GM19397 (cell line): ENCODE data around the gene NCAM2.

ENCODE experiments used
- ATAC-seq: cut with Tn5 transposase; IDR thresholded peaks from one replicate; pipeline ENCODE4 v1.9.1; 2021; ENCODE audit warnings: mild to moderate bottlenecking, moderate library complexity; ENCODE audit not compliant: unreplicated experiment

Gene NCAM2

GRCh38 chr21:21025742-21026141 is 27.5 kb downstream of the NCAM2 start:
- ATAC-seq, result no peak

- no peak for ATAC-seq
These were observed 30.1 kb downstream of the NCAM2 start for GRCh38 chr21:21028275-21028820.

GRCh38 chr21:21029164-21029563 is 31.0 kb downstream of the NCAM2 start:
- no peak for ATAC-seq

GRCh38 chr21:21030311-21030710 is 32.1 kb downstream of the NCAM2 start:
- ATAC-seq, result no peak

GRCh38 chr21:21034036-21034435 is 35.8 kb downstream of the NCAM2 start:
- ATAC-seq, result no peak

GRCh38 chr21:21039624-21040170 is 41.5 kb downstream of the NCAM2 start:
- no peak for ATAC-seq

- no peak for ATAC-seq
These were observed 47.3 kb downstream of the NCAM2 start for GRCh38 chr21:21045518-21045917.

- no peak for ATAC-seq
These were observed 47.9 kb downstream of the NCAM2 start for GRCh38 chr21:21046063-21046462.

GRCh38 chr21:21051109-21052055 is 53.2 kb downstream of the NCAM2 start:
- no peak for ATAC-seq

GRCh38 chr21:21052672-21053071 is 54.5 kb downstream of the NCAM2 start:
- no peak for ATAC-seq

GRCh38 chr21:21057349-21058062 is 59.3 kb downstream of the NCAM2 start:
- no peak for ATAC-seq

GRCh38 chr21:21063828-21064227 is 65.6 kb downstream of the NCAM2 start:
- ATAC-seq, result no peak

GRCh38 chr21:21064353-21064752 is 66.1 kb downstream of the NCAM2 start:
- no peak for ATAC-seq

- ATAC-seq, result no peak
These were observed 69.2 kb downstream of the NCAM2 start for GRCh38 chr21:21067375-21067774.

- ATAC-seq, result no peak
These were observed 76.1 kb downstream of the NCAM2 start for GRCh38 chr21:21074305-21074704.

- ATAC-seq, result no peak
These were observed 77.8 kb downstream of the NCAM2 start for GRCh38 chr21:21076051-21076450.

- ATAC-seq, result no peak
These were observed 78.3 kb downstream of the NCAM2 start for GRCh38 chr21:21076491-21076890.

GRCh38 chr21:21079646-21080045 is 81.4 kb downstream of the NCAM2 start:
- no peak for ATAC-seq

- no peak for ATAC-seq
These were observed 86.0 kb downstream of the NCAM2 start for GRCh38 chr21:21084179-21084578.

GRCh38 chr21:21085206-21085605 is 87.0 kb downstream of the NCAM2 start:
- ATAC-seq, result no peak

GRCh38 chr21:21096956-21097355 is 98.7 kb downstream of the NCAM2 start:
- no peak for ATAC-seq
